Hepatocyte (in vitro differentiated cells): ENCODE measurements around the gene IL36RN. TPM values are rescaled to one million over a fixed set of nuclear protein-coding genes. Genes with fewer than 3 reads are reported as not detected.

Source experiments
- DNase-seq: peaks from one replicate; pipeline ENCODE4 v3.0.0-alpha.2; 2016; ENCODE audit warnings: low spot score
- H2AFZ ChIP-seq: fragments of 200-600 bp; sonication (generic); 2 replicates; pipeline ENCODE4 v1.6.0; 2016; ENCODE audit warnings: antibody characterized with exemption, mild to moderate bottlenecking
- H3K27ac ChIP-seq: fragments of 200-600 bp; sonication (generic); 2 replicates; pipeline ENCODE4 v1.5.1; 2016; ENCODE audit warnings: mild to moderate bottlenecking
- H3K27me3 ChIP-seq: fragments of 200-600 bp; sonication (generic); 2 replicates; pipeline ENCODE4 v1.6.1; 2016
- H3K36me3 ChIP-seq: fragments of 200-600 bp; sonication (generic); replicated peaks from 2 replicates; pipeline ENCODE4 v1.5.1; 2016; ENCODE audit warnings: low read depth; ENCODE audit not compliant: insufficient read depth
- H3K4me1 ChIP-seq: fragments of 200-600 bp; sonication (generic); 2 replicates; pipeline ENCODE4 v1.5.1; 2016; ENCODE audit warnings: mild to moderate bottlenecking, moderate library complexity; ENCODE audit not compliant: insufficient read depth
- H3K4me2 ChIP-seq: fragments of 200-600 bp; sonication (generic); 2 replicates; pipeline ENCODE4 v1.6.0; 2016
- H3K4me3 ChIP-seq: fragments of 200-600 bp; sonication (generic); 2 replicates; pipeline ENCODE4 v1.5.1; 2016; ENCODE audit warnings: mild to moderate bottlenecking
- H3K79me2 ChIP-seq: fragments of 200-600 bp; sonication (generic); 2 replicates; pipeline ENCODE4 v1.6.0; 2017; ENCODE audit warnings: mild to moderate bottlenecking
- H3K9me2 ChIP-seq: fragments of 200-600 bp; sonication (generic); replicated peaks from 2 replicates; pipeline ENCODE4 v1.6.0; 2017; ENCODE audit warnings: mild to moderate bottlenecking; ENCODE audit not compliant: insufficient read depth
- H3K9me3 ChIP-seq: fragments of 200-600 bp; sonication (generic); 2 replicates; pipeline ENCODE4 v1.5.1; 2016; ENCODE audit warnings: low read depth, mild to moderate bottlenecking
- H4K20me1 ChIP-seq: fragments of 200-600 bp; sonication (generic); 2 replicates; pipeline ENCODE4 v1.6.0; 2016; ENCODE audit warnings: mild to moderate bottlenecking; ENCODE audit not compliant: insufficient read depth, poor library complexity, severe bottlenecking
- EZH2 ChIP-seq: fragments of 200-600 bp; sonication (generic); IDR thresholded peaks from 2 replicates; pipeline ENCODE4 v1.6.1; 2016; ENCODE audit warnings: antibody characterized with exemption, mild to moderate bottlenecking, borderline replicate concordance
- EZH2phosphoT487 ChIP-seq: fragments of 200-600 bp; sonication (generic); IDR thresholded peaks from one replicate; pipeline ENCODE4 v1.6.1; 2018; ENCODE audit warnings: antibody characterized with exemption, mild to moderate bottlenecking, low read depth, moderate library complexity; ENCODE audit not compliant: unreplicated experiment, severe bottlenecking
- WGBS: methylation state at CpG from one replicate; pipeline ENCODE4 v1.1.6; 2016; ENCODE audit warnings: low lambda C conversion rate; ENCODE audit errors: missing lambda C conversion rate; 5-methylcytosine and 5-hydroxymethylcytosine counted together
- polyA plus RNA-seq: library from polyadenylated mRNA; unstranded; fragments of >200 nt; fragmentation: Nextera tagmentation; extraction: Ambion mirVana; gene quantifications from 2 replicates; pipeline ENCODE4 v1.2.1, GENCODE V29; 2016
- total RNA-seq: library from RNA; depleted of rRNA; stranded (reverse); fragments of >200 nt; gene quantifications from 2 replicates; pipeline ENCODE4 v1.2.3, GENCODE V29; 2014
- TF ChIP-seq, protein P1 (sequence below): fragments of 200-600 bp; sonication (generic); IDR thresholded peaks from 2 replicates; pipeline ENCODE4 v1.5.1; 2016; ENCODE audit warnings: antibody characterized with exemption, mild to moderate bottlenecking; ENCODE audit not compliant: poor library complexity

The IL36RN gene
- total and polyA plus RNA-seq, 2 experiments from 2014 or later = 0.23 to 0.63 TPM

DNA sequence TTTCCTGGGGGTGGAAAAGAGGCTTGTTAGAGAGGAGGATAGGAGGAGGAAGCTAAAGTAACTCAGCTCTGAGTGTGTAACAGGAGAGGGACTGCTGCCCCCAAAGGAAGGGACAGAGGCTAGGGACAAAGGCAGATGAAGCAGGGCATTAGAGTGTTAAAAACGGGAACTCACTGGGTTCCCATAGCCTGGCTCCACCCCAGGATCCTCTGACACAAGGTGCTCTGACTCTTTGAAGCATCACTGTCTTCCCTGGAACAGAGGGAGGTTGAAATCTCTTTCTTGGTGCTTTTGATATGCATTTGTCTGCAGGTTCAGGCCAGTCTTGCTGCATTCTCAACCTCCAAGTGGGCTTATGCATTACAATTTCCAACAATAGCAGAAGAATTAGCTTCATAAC, 30.9 kb upstream of the IL36RN start:
- Histone ChIP-seq H3K9me3 (no peaks in the 10 kb centered on the region), H3K79me2 (no peaks in the 10 kb centered on the region), H3K9me2 (no peaks in the 10 kb centered on the region), H3K27ac (no peak overlapping the region), H3K4me3 (no peak overlapping the region), H3K4me1 (no peaks in the 10 kb centered on the region), H2AFZ (no peak overlapping the region), H3K36me3 (no peaks in the 10 kb centered on the region), H3K4me2 (no peak overlapping the region), H3K27me3 (peaks cover 34% of the 10 kb centered on the region), H4K20me1 (no peaks in the 10 kb centered on the region)
- WGBS = 21% methylated on average over 1 of the region's 1 CpG
- TF ChIP-seq EZH2 = no peak
- DNase-seq = no peak

GRCh38 chr2:113032737-113033136, 26.3 kb upstream of the IL36RN start:
- DNase-seq = no peak
- Histone ChIP-seq H3K9me2 (no peaks in the 10 kb centered on the region), H3K27me3 (peaks cover 10% of the 10 kb centered on the region), H2AFZ (no peak overlapping the region), H3K27ac (no peak overlapping the region), H3K36me3 (no peaks in the 10 kb centered on the region), H3K4me1 (no peaks in the 10 kb centered on the region), H3K9me3 (no peaks in the 10 kb centered on the region), H4K20me1 (no peaks in the 10 kb centered on the region), H3K4me3 (no peak overlapping the region), H3K79me2 (no peaks in the 10 kb centered on the region), H3K4me2 (no peak overlapping the region)
- WGBS = 89% methylated on average over 1 of the region's 1 CpG
- TF ChIP-seq EZH2 (no peak), EZH2phosphoT487 (no peak)
- TF ChIP-seq, protein P1, sequence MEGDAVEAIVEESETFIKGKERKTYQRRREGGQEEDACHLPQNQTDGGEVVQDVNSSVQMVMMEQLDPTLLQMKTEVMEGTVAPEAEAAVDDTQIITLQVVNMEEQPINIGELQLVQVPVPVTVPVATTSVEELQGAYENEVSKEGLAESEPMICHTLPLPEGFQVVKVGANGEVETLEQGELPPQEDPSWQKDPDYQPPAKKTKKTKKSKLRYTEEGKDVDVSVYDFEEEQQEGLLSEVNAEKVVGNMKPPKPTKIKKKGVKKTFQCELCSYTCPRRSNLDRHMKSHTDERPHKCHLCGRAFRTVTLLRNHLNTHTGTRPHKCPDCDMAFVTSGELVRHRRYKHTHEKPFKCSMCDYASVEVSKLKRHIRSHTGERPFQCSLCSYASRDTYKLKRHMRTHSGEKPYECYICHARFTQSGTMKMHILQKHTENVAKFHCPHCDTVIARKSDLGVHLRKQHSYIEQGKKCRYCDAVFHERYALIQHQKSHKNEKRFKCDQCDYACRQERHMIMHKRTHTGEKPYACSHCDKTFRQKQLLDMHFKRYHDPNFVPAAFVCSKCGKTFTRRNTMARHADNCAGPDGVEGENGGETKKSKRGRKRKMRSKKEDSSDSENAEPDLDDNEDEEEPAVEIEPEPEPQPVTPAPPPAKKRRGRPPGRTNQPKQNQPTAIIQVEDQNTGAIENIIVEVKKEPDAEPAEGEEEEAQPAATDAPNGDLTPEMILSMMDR = no peak

DNA sequence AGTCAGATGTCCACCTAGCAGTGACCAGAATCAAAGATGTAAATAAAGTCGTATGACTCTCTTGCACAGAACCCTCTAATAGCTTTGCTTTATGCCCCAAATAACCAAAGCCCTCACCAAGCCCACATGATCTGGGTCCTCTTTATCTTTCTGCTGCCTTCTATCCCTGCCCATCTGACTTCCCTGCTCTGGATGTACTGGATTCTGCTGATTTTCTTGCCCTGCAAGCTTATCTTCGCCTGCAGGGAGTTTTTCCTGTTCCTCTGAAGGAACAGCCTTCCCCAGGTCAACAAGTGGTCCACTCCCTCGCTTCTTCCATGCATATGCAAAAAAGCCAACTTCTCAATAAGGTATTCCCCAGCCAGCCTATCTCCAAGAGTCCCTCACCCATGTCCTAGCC, 25.0 kb upstream of the IL36RN start:
- TF ChIP-seq, protein P1 = no peak
- no peak for TF ChIP-seq EZH2
- TF ChIP-seq EZH2phosphoT487 = no peak
- no peak for DNase-seq
- Histone ChIP-seq H3K4me1 (no peaks in the 10 kb centered on the region), H2AFZ (no peak overlapping the region), H3K36me3 (no peaks in the 10 kb centered on the region), H3K27ac (no peak overlapping the region), H4K20me1 (no peaks in the 10 kb centered on the region), H3K4me3 (no peak overlapping the region), H3K9me3 (no peaks in the 10 kb centered on the region), H3K79me2 (no peaks in the 10 kb centered on the region), H3K9me2 (no peaks in the 10 kb centered on the region), H3K27me3 (no peaks in the 10 kb centered on the region), H3K4me2 (no peak overlapping the region)
- WGBS = 72% methylated on average over 3 of the region's 3 CpGs

DNA sequence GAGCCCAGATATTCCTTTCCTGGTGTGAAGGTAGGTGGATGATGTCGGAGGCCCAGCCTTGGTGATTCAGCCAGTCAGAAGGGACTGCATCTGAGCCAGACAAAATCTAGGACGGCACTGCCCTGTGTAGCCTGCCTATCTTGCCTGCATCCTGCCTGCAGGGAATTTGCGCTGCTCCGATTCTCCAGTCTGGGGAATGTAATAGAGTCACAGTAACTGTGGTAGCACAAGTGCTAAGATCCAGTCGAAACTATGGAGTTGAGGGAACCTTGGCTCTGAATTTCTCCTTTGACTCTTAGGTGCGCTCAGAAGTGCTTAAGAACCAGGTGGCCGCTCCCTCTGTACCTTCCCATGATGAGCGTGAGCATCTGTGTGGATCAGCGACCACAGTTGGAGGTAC, 22.2 kb upstream of the IL36RN start:
- WGBS = 94% methylated on average over 9 of the region's 9 CpGs
- DNase-seq = no peak
- no peak overlapping the region for H3K4me3 ChIP-seq
- H2AFZ ChIP-seq = no peak overlapping the region
- H3K79me2 ChIP-seq = no peaks in the 10 kb centered on the region
- no peaks in the 10 kb centered on the region for H4K20me1 ChIP-seq
- no peaks in the 10 kb centered on the region for H3K9me3 ChIP-seq
- H3K4me1 ChIP-seq = peaks cover 6% of the 10 kb centered on the region
- no peaks in the 10 kb centered on the region for H3K9me2 ChIP-seq
- no peaks in the 10 kb centered on the region for H3K27me3 ChIP-seq
- H3K4me2 ChIP-seq = no peak overlapping the region
- H3K36me3 ChIP-seq = no peaks in the 10 kb centered on the region
- H3K27ac ChIP-seq = no peak overlapping the region
- TF ChIP-seq, protein P1 = no peak
- TF ChIP-seq EZH2phosphoT487 = no peak
- TF ChIP-seq EZH2 = no peak
